Astrocyte (in vitro differentiated cells and primary cell): Measurements from ENCODE around the gene WIZ. TPM values are rescaled to one million over a fixed set of nuclear protein-coding genes. Genes with fewer than 3 reads are reported as not detected.

Source experiments
- DNase-seq: peaks from one replicate; pipeline ENCODE4 v3.0.0-alpha.2; 2010; ENCODE audit warnings: low read depth
- FAIRE-seq: peaks from 2 replicates; lab custom pipeline; 2011; peaks lifted over from hg19 to GRCh38; lab: Jason Lieb, UNC
- H2AFZ ChIP-seq: 2 replicates; pipeline ENCODE4 v1.6.0; 2012; ENCODE audit warnings: low read depth, low read length, inconsistent platforms
- H3K27ac ChIP-seq: 2 replicates; pipeline ENCODE4 v1.5.1; 2011; ENCODE audit warnings: low read depth, low read length, inconsistent platforms
- H3K27me3 ChIP-seq: 2 replicates; pipeline ENCODE4 v1.6.0; 2011; ENCODE audit warnings: low read length, inconsistent platforms; ENCODE audit not compliant: insufficient read depth
- H3K36me3 ChIP-seq: 2 replicates; pipeline ENCODE4 v1.5.1; 2011; ENCODE audit warnings: low read length, inconsistent platforms; ENCODE audit not compliant: insufficient read depth
- H3K4me1 ChIP-seq: 2 replicates; pipeline ENCODE4 v1.5.1; 2011; ENCODE audit warnings: low read length, inconsistent platforms; ENCODE audit not compliant: insufficient read depth
- H3K4me2 ChIP-seq: 2 replicates; pipeline ENCODE4 v1.6.0; 2012; ENCODE audit warnings: low read length, inconsistent platforms
- H3K4me3 ChIP-seq: 2 replicates; pipeline ENCODE4 v1.5.1; 2011; ENCODE audit warnings: low read depth, mild to moderate bottlenecking, low read length, inconsistent platforms; ENCODE audit not compliant: insufficient read depth
- H3K79me2 ChIP-seq: 2 replicates; pipeline ENCODE4 v1.6.0; 2012; ENCODE audit warnings: mild to moderate bottlenecking, low read length, inconsistent platforms; ENCODE audit not compliant: insufficient read depth
- H3K9ac ChIP-seq: 2 replicates; pipeline ENCODE4 v1.6.0; 2012; ENCODE audit warnings: mild to moderate bottlenecking, low read length, inconsistent platforms
- H3K9me3 ChIP-seq: 2 replicates; pipeline ENCODE4 v1.5.1; 2012; ENCODE audit warnings: low read depth, mild to moderate bottlenecking, low read length, inconsistent platforms; ENCODE audit not compliant: insufficient read depth
- H4K20me1 ChIP-seq: 2 replicates; pipeline ENCODE4 v1.6.0; 2012; ENCODE audit warnings: low read length, inconsistent platforms; ENCODE audit not compliant: insufficient read depth
- H3K27ac Mint-ChIP-seq: one replicate; pipeline ENCODE4 v1.8.0; 2021; ENCODE audit warnings: mild to moderate bottlenecking, mixed read lengths; ENCODE audit not compliant: unreplicated experiment
- H3K27me3 Mint-ChIP-seq: one replicate; pipeline ENCODE4 v1.8.0; 2021; ENCODE audit warnings: low read depth, mixed read lengths; ENCODE audit not compliant: unreplicated experiment
- H3K36me3 Mint-ChIP-seq: one replicate; pipeline ENCODE4 v1.8.0; 2021; ENCODE audit warnings: low read depth, mixed read lengths; ENCODE audit not compliant: unreplicated experiment
- H3K4me1 Mint-ChIP-seq: one replicate; pipeline ENCODE4 v1.8.0; 2021; ENCODE audit warnings: low read depth, mixed read lengths; ENCODE audit not compliant: unreplicated experiment
- H3K4me3 Mint-ChIP-seq: one replicate; pipeline ENCODE4 v1.8.0; 2021; ENCODE audit warnings: mild to moderate bottlenecking, moderate library complexity, mixed read lengths; ENCODE audit not compliant: unreplicated experiment
- H3K9me3 Mint-ChIP-seq: one replicate; pipeline ENCODE4 v1.8.0; 2021; ENCODE audit warnings: mild to moderate bottlenecking, mixed read lengths; ENCODE audit not compliant: unreplicated experiment
- CTCF ChIP-seq: IDR thresholded peaks from 2 replicates; pipeline ENCODE4 v1.5.1; 2011; ENCODE audit warnings: low read depth, mild to moderate bottlenecking, inconsistent platforms, low read length, moderate library complexity; ENCODE audit not compliant: insufficient read depth
- EZH2 ChIP-seq: IDR thresholded peaks from 2 replicates; pipeline ENCODE4 v1.6.1; 2012; ENCODE audit warnings: mild to moderate bottlenecking, low read length, inconsistent platforms; ENCODE audit not compliant: insufficient read depth
- total RNA-seq: library from RNA; stranded (reverse); gene quantifications from 2 replicates; pipeline ENCODE4 v1.2.1, GENCODE V29; 2021

Gene WIZ
- total RNA-seq, 1 donor from 2014 or later, result 43.8 TPM

GRCh38 chr19:15443325-15443724, 6.4 kb downstream of the WIZ start:
- Histone ChIP-seq H2AFZ (no peak overlapping the region), H3K4me1 (no peaks in the 10 kb centered on the region), H3K79me2 (no peaks in the 10 kb centered on the region), H3K27ac (no peak overlapping the region), H3K27me3 (no peaks in the 10 kb centered on the region), H3K4me2 (no peak overlapping the region), H3K9me3 (no peaks in the 10 kb centered on the region), H3K36me3 (no peaks in the 10 kb centered on the region), H3K4me3 (no peak overlapping the region), H3K9ac (no peak overlapping the region), H4K20me1 (no peaks in the 10 kb centered on the region)
- Mint-ChIP-seq H3K27ac (no peak overlapping the region), H3K4me3 (peak overlapping the region; percentile 4), H3K4me1 (no peaks in the 10 kb centered on the region), H3K27me3 (no peaks in the 10 kb centered on the region), H3K9me3 (no peaks in the 10 kb centered on the region), H3K36me3 (peaks cover 14% of the 10 kb centered on the region)
- DNase-seq (no peak), FAIRE-seq (no peak)
- no peak for TF ChIP-seq EZH2
- no peak for TF ChIP-seq CTCF

GRCh38 chr19:15442142-15442920, 7.4 kb downstream of the WIZ start:
- no peak for FAIRE-seq
- H3K9me3 Mint-ChIP-seq, result no peaks in the 10 kb centered on the region

More at GRCh38 chr19:15442142-15442920, 7.4 kb downstream of the WIZ start:
- no peaks in the 10 kb centered on the region for H3K4me1 Mint-ChIP-seq
- H4K20me1 ChIP-seq, result no peaks in the 10 kb centered on the region
- no peaks in the 10 kb centered on the region for H3K36me3 ChIP-seq
- H3K27ac ChIP-seq, result no peak overlapping the region
- H3K36me3 Mint-ChIP-seq, result peaks cover 18% of the 10 kb centered on the region
- TF ChIP-seq EZH2 (no peak), CTCF (no peak)
- no peaks in the 10 kb centered on the region for H3K27me3 ChIP-seq
- no peaks in the 10 kb centered on the region for H3K4me1 ChIP-seq
- no peaks in the 10 kb centered on the region for H3K9me3 ChIP-seq
- H3K79me2 ChIP-seq, result no peaks in the 10 kb centered on the region
- H3K4me2 ChIP-seq, result no peak overlapping the region
- H3K27me3 Mint-ChIP-seq, result no peaks in the 10 kb centered on the region
- no peak overlapping the region for H3K4me3 ChIP-seq
- DNase-seq, result no peak
- H3K4me3 Mint-ChIP-seq, result no peak overlapping the region
- no peak overlapping the region for H3K27ac Mint-ChIP-seq
- no peak overlapping the region for H3K9ac ChIP-seq
- H2AFZ ChIP-seq, result no peak overlapping the region
